Esophagus squamous epithelium (tissue), 4 donors: ENCODE results near the gene PEX3.

ENCODE experiments used
- POLR2A ChIP-seq, 4 donors: fragments of 450-650 bp; IDR thresholded peaks; one replicate each; pipeline ENCODE4 v1.6.1; 2017; ENCODE audit warnings: antibody characterized with exemption in 4 of 4, mild to moderate bottlenecking in 4 of 4, moderate library complexity in 3 of 4
- TF ChIP-seq, protein P1 (sequence below), 6 experiments: fragments of 450-650 bp in 4 of 6; fragments of 200-600 bp in 2 of 6; sonication (generic) in 2 of 6; IDR thresholded peaks; one replicate each; pipeline ENCODE4 v1.5.1; 2016 to 2019; ENCODE audit warnings: antibody characterized with exemption in 6 of 6, mild to moderate bottlenecking in 4 of 6, moderate library complexity in 4 of 6

DNA sequence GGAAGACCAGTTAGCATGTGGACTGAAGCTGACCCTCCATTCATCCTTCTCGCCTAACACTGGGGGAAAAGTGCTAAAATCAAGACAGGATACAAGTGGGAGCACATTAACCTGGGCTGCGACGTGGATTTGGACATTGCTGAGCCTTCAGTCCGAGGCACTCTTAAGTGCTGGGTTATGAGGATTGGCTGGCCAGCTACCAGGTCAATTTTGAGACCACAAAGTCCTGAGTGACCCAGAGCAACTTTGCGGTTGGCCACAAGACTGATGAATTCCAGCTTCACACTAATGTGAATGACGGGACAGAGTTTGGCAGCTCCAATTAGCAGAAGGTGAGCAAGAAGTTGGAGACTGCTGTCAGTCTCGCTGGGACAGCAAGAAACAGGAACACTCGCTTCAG lies 40.2 kb downstream of the PEX3 start:
- TF ChIP-seq, protein P1, sequence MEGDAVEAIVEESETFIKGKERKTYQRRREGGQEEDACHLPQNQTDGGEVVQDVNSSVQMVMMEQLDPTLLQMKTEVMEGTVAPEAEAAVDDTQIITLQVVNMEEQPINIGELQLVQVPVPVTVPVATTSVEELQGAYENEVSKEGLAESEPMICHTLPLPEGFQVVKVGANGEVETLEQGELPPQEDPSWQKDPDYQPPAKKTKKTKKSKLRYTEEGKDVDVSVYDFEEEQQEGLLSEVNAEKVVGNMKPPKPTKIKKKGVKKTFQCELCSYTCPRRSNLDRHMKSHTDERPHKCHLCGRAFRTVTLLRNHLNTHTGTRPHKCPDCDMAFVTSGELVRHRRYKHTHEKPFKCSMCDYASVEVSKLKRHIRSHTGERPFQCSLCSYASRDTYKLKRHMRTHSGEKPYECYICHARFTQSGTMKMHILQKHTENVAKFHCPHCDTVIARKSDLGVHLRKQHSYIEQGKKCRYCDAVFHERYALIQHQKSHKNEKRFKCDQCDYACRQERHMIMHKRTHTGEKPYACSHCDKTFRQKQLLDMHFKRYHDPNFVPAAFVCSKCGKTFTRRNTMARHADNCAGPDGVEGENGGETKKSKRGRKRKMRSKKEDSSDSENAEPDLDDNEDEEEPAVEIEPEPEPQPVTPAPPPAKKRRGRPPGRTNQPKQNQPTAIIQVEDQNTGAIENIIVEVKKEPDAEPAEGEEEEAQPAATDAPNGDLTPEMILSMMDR (IDR thresholded peaks at IDR 0.05), result no peak
- no peak for TF ChIP-seq POLR2A (IDR thresholded peaks at IDR 0.05)
